OCI-LY7 (cell line): ENCODE data around the gene PHYKPL. TPM values are rescaled to one million over a fixed set of nuclear protein-coding genes. Genes with fewer than 3 reads are reported as not detected.

ENCODE experiments used
- BruUV-seq: library from RNA; stranded (reverse); fragments of 400-500 nt; replicated peaks from 2 replicates; lab custom pipeline; 2021; lab: Mats Ljungman, UMichigan
- CTCF ChIA-PET: fragments of 300-600 bp; sonication (Branson Sonifier 250); formaldehyde crosslinking; loops from one replicate; lab custom pipeline; 2022; ENCODE audit warnings: antibody characterized with exemption; ENCODE audit not compliant: unreplicated experiment; lab: Charles Lee
- POLR2A ChIA-PET: fragments of 300-600 bp; sonication (Branson Sonifier 250); formaldehyde crosslinking; loops from one replicate; lab custom pipeline; 2022; ENCODE audit warnings: antibody characterized with exemption; lab: Charles Lee
- DNase-seq: peaks from one replicate; pipeline ENCODE4 v3.0.0-alpha.2; 2015; ENCODE audit warnings: low spot score
- H2AFZ ChIP-seq: fragments of 200-600 bp; sonication (generic), shearing (Covaris generic); 2 replicates; pipeline ENCODE4 v1.6.1; 2014; ENCODE audit warnings: mild to moderate bottlenecking, antibody characterized with exemption, low read length, moderate library complexity
- H3K27ac ChIP-seq: fragments of 200-600 bp; sonication (generic); 2 replicates; pipeline ENCODE4 v1.5.1; 2014; ENCODE audit warnings: mixed run types, low read depth, mild to moderate bottlenecking, moderate library complexity, low read length, inconsistent platforms; ENCODE audit not compliant: poor library complexity, severe bottlenecking
- H3K36me3 ChIP-seq: fragments of 200-600 bp; sonication (generic); 2 replicates; pipeline ENCODE4 v1.6.1; 2014; ENCODE audit warnings: mild to moderate bottlenecking, antibody characterized with exemption, low read length, moderate library complexity, mixed read lengths; ENCODE audit not compliant: insufficient read depth
- H3K4me1 ChIP-seq: fragments of 200-600 bp; sonication (generic); 2 replicates; pipeline ENCODE4 v1.5.1; 2014; ENCODE audit warnings: mild to moderate bottlenecking, low read length; ENCODE audit not compliant: insufficient read depth, poor library complexity, severe bottlenecking
- H3K4me2 ChIP-seq: fragments of 200-600 bp; sonication (generic); 2 replicates; pipeline ENCODE4 v1.6.1; 2014; ENCODE audit warnings: mild to moderate bottlenecking, low read length
- H3K4me3 ChIP-seq: fragments of 200-600 bp; sonication (generic); 2 replicates; pipeline ENCODE4 v1.5.1; 2014; ENCODE audit warnings: mild to moderate bottlenecking, low read depth, low read length; ENCODE audit not compliant: poor library complexity, severe bottlenecking
- H3K79me2 ChIP-seq: fragments of 200-600 bp; sonication (generic); 2 replicates; pipeline ENCODE4 v1.6.1; 2016; ENCODE audit warnings: low read depth, mild to moderate bottlenecking, low read length, moderate library complexity, mixed read lengths; ENCODE audit not compliant: insufficient read depth
- H3K9me2 ChIP-seq: fragments of 200-600 bp; sonication (generic); 2 replicates; pipeline ENCODE4 v1.6.1; 2016; ENCODE audit warnings: mild to moderate bottlenecking, low read length, mixed read lengths; ENCODE audit not compliant: insufficient read depth
- H3K9me3 ChIP-seq: fragments of 200-600 bp; sonication (generic); 2 replicates; pipeline ENCODE4 v1.6.1; 2014; ENCODE audit warnings: mild to moderate bottlenecking, mixed run types, low read length, mixed read lengths
- H4K20me1 ChIP-seq: fragments of 200-600 bp; sonication (generic); 2 replicates; pipeline ENCODE4 v1.6.1; 2014; ENCODE audit warnings: mild to moderate bottlenecking, antibody characterized with exemption, low read length, moderate library complexity, mixed read lengths; ENCODE audit not compliant: insufficient read depth
- EZH2phosphoT487 ChIP-seq: fragments of 200-600 bp; sonication (generic); IDR thresholded peaks from 2 replicates; pipeline ENCODE4 v1.6.1; 2018; ENCODE audit warnings: low read depth, borderline replicate concordance, mild to moderate bottlenecking, mixed run types, antibody characterized with exemption, low read length, moderate library complexity, mixed read lengths
- intact Hi-C: fragments of 100-400 bp; cut with micrococcal nuclease; formaldehyde crosslinking; loops from one replicate; pipeline ENCODE4 v1.10.0; 2022; ENCODE audit not compliant: unreplicated experiment
- total RNA-seq, 2 experiments: library from RNA; depleted of rRNA in 1 of 2; stranded (reverse); fragments of >200 nt in 1 of 2; shearing (Covaris generic) in 1 of 2; gene quantifications; 2 replicates each; pipeline ENCODE4 v1.2.3, GENCODE V29; 2014 to 2022
- TF ChIP-seq, protein P1 (sequence below): fragments of 200-600 bp; sonication (generic); conservative IDR thresholded peaks from 2 replicates; pipeline ENCODE4 v1.5.1; 2014; ENCODE audit warnings: mild to moderate bottlenecking, antibody characterized with exemption, low read length, moderate library complexity, mixed read lengths

The PHYKPL gene
- total RNA-seq, 2 experiments from 2014 or later: 86.3 to 146 TPM

DNA sequence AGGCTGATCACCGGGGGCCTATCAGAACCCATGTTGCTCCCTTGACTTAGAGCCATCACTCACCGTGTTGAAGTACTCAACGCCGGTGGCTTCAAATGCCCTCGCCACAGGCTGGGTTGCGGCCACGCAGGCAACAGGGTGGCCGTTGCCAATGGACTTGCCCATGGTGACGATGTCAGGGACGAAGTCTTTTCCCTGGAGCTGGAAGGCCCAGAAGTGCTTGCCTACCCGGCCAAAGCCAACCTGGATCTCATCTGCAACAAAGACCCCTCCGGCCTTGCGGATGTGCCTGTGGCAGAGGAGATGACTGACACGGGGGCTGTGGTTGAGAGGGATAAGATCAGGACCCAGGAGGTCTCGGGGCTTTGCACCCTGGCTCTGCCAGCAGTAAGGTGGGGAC lies 10.3 kb downstream of the PHYKPL start:
- Histone ChIP-seq H3K36me3 (peaks cover 93% of the 10 kb centered on the region), H3K9me2 (no peaks in the 10 kb centered on the region), H3K9me3 (no peaks in the 10 kb centered on the region), H3K4me1 (no peaks in the 10 kb centered on the region), H2AFZ (no peak overlapping the region), H4K20me1 (0 out of 2 replicates have a peak, but pooled peaks cover 6% of the 10 kb centered on the region), H3K79me2 (peaks cover 3% of the 10 kb centered on the region; the same call in 1 of the 2 replicates), H3K4me3 (no peak overlapping the region), H3K4me2 (no peak overlapping the region), H3K27ac (no peak overlapping the region)
- intact Hi-C loops: no loop called here
- ChIA-PET CTCF (interaction anchor here (0.5 kb wide), 1 partner anchor 237 kb away, joined by 11 read pairs; no protein-coding TSS in a partner anchor), POLR2A (no interaction called here)
- TF ChIP-seq, protein P1, sequence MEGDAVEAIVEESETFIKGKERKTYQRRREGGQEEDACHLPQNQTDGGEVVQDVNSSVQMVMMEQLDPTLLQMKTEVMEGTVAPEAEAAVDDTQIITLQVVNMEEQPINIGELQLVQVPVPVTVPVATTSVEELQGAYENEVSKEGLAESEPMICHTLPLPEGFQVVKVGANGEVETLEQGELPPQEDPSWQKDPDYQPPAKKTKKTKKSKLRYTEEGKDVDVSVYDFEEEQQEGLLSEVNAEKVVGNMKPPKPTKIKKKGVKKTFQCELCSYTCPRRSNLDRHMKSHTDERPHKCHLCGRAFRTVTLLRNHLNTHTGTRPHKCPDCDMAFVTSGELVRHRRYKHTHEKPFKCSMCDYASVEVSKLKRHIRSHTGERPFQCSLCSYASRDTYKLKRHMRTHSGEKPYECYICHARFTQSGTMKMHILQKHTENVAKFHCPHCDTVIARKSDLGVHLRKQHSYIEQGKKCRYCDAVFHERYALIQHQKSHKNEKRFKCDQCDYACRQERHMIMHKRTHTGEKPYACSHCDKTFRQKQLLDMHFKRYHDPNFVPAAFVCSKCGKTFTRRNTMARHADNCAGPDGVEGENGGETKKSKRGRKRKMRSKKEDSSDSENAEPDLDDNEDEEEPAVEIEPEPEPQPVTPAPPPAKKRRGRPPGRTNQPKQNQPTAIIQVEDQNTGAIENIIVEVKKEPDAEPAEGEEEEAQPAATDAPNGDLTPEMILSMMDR: no peak
- TF ChIP-seq EZH2phosphoT487: no peak
- BruUV-seq: no TSS peak
- no peak for DNase-seq

- no peak overlapping the region for H3K4me2 ChIP-seq
- H3K9me2 ChIP-seq: no peaks in the 10 kb centered on the region
- peaks cover 93% of the 10 kb centered on the region for H3K36me3 ChIP-seq
- no peak overlapping the region for H3K4me3 ChIP-seq
- no peak for TF ChIP-seq EZH2phosphoT487
- TF ChIP-seq, protein P1: no peak
- no peak overlapping the region for H2AFZ ChIP-seq
- H4K20me1 ChIP-seq: 0 out of 2 replicates have a peak, but pooled peaks cover 6% of the 10 kb centered on the region
- no peaks in the 10 kb centered on the region for H3K9me3 ChIP-seq
- BruUV-seq: no TSS peak
- POLR2A ChIA-PET: no interaction called here
- intact Hi-C loops: no loop called here
- CTCF ChIA-PET: interaction anchor here (0.5 kb wide), 1 partner anchor 236 kb away, joined by 11 read pairs; no protein-coding TSS in a partner anchor
- peaks cover 3% of the 10 kb centered on the region; the same call in 1 of the 2 replicates for H3K79me2 ChIP-seq
- no peak overlapping the region for H3K27ac ChIP-seq
- H3K4me1 ChIP-seq: no peaks in the 10 kb centered on the region
- DNase-seq: no peak
Observed at GRCh38 chr5:178221853-178222252, 10.7 kb downstream of the PHYKPL start.

GRCh38 chr5:178221282-178221681 lies 11.3 kb downstream of the PHYKPL start:
- Histone ChIP-seq H2AFZ (no peak overlapping the region), H3K27ac (no peak overlapping the region), H3K36me3 (peaks cover 93% of the 10 kb centered on the region), H3K79me2 (peaks cover 3% of the 10 kb centered on the region; the same call in 1 of the 2 replicates), H3K9me3 (no peaks in the 10 kb centered on the region), H3K4me3 (no peak overlapping the region), H3K4me1 (peaks cover 5% of the 10 kb centered on the region), H4K20me1 (0 out of 2 replicates have a peak, but pooled peaks cover 6% of the 10 kb centered on the region), H3K4me2 (no peak overlapping the region), H3K9me2 (no peaks in the 10 kb centered on the region)
- CTCF ChIA-PET: no interaction called here
- BruUV-seq: no TSS peak
- intact Hi-C loops: no loop called here
- no peak for TF ChIP-seq EZH2phosphoT487
- TF ChIP-seq, protein P1: no peak
- POLR2A ChIA-PET: no interaction called here
- no peak for DNase-seq
